HTR-8/SVneo (cell line): ENCODE measurements around the gene HMGN5.

Experiments used
- DNase-seq: peaks from one replicate; pipeline ENCODE4 v3.0.0; 2011; ENCODE audit warnings: low spot score, mixed read lengths; ENCODE audit not compliant: insufficient read length
- FAIRE-seq: peaks from 2 replicates; lab custom pipeline; 2011; peaks lifted over from hg19 to GRCh38; lab: Jason Lieb, UNC

HMGN5 gene, protein sequence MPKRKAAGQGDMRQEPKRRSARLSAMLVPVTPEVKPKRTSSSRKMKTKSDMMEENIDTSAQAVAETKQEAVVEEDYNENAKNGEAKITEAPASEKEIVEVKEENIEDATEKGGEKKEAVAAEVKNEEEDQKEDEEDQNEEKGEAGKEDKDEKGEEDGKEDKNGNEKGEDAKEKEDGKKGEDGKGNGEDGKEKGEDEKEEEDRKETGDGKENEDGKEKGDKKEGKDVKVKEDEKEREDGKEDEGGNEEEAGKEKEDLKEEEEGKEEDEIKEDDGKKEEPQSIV

DNA sequence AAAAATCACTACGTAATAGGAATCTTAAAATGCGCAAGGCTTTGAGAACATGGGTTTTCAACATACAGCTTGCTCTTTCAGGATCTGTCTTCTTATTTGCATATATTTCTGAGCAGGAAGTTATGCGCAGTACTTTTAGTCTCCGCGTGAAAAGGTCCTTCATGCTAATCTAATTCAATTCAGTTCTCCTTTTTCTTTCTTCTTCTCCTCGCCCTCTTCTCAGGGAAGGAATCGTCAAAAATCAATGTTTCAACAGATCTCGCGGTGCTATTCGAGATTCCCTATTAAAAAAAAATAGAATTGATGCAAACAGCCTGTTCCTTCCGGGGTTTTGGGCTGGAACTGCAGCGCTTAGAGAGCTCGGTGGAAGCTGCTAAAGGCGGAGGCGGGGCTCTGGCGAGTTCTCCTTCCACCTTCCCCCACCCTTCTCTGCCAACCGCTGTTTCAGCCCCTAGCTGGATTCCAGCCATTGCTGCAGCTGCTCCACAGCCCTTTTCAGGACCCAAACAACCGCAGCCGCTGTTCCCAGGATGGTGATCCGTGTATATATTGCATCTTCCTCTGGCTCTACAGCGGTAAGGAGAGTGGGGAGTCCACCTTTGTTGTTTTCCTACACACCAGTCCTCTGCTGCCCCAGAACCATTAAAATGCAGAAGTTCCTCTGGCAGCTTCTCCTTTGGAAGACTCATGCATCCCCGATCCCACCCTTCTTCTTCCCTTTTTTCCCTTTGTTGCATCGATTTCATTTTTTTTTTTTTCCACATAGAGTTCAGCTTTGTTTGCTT is at the start of gene HMGN5, which contains the start of gene SH3BGRL:
Gene HMGN5 (minus strand): TSS at position 243 of the 785 bp plus-strand sequence. CDS start 80,364 bp downstream, outside the sequence.
Gene SH3BGRL (plus strand): TSS at position 432 of the 785 bp plus-strand sequence. CDS start 99 bp downstream, at position 531.
- DNase-seq, result no peak
- FAIRE-seq, result no peak

GRCh38 chrX:81241753-81242152 is 40.0 kb upstream of the HMGN5 start:
- FAIRE-seq, result no peak
- no peak for DNase-seq

DNA sequence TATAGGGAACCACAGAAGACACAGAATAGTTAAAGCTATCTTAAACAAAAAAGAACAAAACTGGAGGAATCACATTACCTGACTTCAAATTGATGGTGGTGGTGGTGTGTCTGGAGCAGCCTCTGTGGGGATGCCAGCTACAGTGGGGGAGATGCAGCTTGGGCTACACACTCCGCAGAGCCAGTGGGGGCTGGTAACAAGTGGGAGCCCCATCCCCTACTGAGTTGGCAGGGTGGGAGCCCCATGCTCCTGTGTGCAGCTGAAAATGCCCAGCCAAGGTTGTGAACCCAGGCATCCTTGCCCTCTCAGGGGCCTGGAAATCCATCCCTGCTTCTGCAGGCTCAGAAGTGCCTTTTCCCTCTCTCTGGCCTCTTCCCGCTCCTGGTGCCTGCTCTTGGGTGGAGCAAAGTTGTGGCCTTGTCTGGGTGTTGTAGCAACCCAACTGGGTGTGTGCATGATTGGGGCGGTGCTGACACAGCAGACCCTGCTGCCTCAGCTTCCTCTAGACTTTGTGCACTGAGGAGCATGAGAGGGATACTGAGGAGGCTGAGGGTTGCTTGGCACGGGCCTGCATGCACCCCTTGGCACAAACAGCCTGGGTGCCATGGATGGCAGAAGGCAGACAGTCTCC is 39.1 kb upstream of the HMGN5 start:
- no peak for DNase-seq
- no peak for FAIRE-seq

GRCh38 chrX:81238166-81238565 is 36.5 kb upstream of the HMGN5 start:
- DNase-seq (no peak), FAIRE-seq (no peak)

DNA sequence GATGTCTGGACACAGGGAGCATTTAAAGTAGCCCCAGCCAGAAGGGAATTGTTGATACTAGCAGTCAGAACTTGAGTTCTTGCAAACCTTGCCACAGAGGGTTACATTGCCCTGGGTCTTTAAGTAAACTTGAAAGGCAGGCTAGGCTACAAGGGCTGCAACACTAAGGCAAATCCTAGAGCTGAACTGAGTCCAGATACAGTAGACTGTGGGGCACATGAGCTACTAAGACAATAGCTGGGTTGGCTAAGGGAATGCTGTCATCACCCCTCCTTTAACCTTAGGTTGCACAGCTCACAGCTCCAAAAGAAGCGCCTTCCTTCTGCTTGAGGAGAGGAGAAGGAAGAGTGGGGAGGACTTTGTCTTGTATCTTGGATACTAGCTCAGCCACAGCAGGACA is 35.8 kb upstream of the HMGN5 start:
- no peak for FAIRE-seq
- DNase-seq, result no peak

- DNase-seq (no peak), FAIRE-seq (no peak)
Observed at GRCh38 chrX:81232218-81232617, 30.5 kb upstream of the HMGN5 start.

DNA sequence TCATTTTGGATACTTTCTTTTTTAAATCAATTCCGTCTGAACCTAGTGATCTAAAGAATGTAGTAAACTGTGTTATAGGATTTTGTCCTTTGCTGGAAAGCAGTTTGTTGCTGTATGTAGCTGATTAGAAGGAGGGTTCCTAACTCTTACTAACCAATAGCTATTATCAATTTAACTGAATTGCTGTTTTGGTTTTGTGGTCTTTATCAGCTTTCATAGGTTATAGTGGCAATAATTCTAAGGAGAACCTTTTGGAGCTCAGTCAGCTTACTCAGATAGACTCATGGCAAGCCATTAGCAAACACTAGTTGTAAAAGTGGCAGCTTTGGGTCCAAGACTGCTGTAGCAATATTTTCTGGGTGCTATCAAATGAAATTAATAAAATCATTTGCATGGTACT is 29.8 kb upstream of the HMGN5 start:
- no peak for FAIRE-seq

GRCh38 chrX:81229901-81230300 is 28.2 kb upstream of the HMGN5 start:
- no peak for DNase-seq

More for the DNA sequence above, 29.8 kb upstream of the HMGN5 start:
- DNase-seq, result no peak

DNA sequence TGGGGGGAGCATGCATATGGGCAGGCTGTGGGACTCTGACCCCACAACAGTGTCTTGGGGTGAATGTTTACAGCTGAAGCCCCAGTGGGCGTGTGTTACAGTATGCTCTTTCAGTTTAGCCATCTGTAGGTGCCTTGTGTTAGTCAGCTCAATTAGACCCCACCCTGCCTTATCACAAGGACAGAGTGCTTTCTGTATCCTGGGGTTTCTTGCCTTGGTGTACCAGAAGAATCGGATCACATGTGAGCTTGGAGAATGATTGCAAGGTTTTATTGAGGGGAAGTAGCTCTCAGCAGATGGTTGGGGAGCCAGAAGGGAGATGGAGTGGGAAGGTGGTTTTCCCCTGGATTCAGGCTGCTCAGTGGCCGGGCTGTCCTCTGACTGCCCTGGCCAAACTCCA is 27.5 kb upstream of the HMGN5 start:
- no peak for FAIRE-seq
- DNase-seq, result no peak

More at GRCh38 chrX:81229901-81230300, 28.2 kb upstream of the HMGN5 start:
- no peak for FAIRE-seq

- no peak for DNase-seq
- no peak for FAIRE-seq
Observed at GRCh38 chrX:81215685-81216084, 14.0 kb upstream of the HMGN5 start.

DNA sequence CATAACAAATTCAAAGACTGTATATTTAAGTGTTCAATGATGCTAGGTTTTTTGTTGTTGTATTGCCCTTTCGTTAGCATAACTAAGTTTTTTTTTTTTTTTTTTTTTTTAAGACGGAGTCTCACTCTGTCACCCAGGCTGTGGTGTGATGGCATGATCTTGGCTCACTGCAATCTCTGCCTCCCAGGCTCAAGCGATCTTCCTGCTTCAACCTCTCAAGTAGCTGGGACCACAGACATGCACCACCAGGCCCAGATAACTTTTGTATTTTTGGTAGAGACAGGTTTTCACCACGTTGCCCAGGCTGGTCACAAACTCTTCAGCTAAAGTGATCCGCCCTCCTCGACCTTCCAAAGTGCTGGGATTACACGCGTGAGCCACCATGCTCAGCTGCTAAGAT is 7.2 kb upstream of the HMGN5 start:
- no peak for FAIRE-seq
- no peak for DNase-seq

DNA sequence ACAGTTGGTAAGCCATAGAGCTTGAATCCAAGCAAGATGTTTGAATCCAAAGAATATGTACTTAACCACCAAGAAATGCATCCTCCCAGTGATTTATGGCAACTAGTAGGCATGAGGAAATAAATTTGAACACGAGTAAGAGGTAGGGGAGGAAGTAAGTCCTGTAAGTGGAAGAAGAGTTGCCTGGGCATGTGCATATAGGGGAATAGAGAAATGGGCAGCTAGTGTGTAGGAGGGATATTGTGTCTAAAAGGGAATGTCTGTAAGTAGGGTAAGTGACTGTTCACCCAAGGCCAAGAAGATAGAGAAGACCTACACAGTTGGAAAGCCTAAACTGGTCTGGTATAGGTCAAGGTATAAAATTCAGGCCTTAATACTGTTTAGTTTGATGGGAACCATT is 4.8 kb upstream of the HMGN5 start:
- DNase-seq, result no peak
- no peak for FAIRE-seq

DNA sequence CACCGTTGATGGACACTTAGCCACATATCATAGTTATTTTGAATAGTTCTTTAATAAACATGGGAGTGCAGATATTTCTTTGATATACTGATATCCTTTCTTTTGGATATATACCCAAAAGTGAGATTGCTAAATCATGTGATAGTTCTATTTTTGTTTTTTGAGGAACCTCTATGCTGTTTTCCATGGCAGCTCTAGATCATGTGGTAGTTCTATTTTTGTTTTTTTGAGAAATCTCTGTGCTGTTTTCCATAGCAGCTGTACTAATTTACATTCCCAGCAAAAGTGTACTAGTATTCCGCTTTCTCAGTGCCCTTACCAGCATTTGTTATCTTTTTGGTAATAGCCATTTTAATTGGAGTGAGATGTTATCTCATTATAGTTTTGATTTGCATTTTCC is 3.8 kb upstream of the HMGN5 start:
- DNase-seq (no peak), FAIRE-seq (no peak)

DNA sequence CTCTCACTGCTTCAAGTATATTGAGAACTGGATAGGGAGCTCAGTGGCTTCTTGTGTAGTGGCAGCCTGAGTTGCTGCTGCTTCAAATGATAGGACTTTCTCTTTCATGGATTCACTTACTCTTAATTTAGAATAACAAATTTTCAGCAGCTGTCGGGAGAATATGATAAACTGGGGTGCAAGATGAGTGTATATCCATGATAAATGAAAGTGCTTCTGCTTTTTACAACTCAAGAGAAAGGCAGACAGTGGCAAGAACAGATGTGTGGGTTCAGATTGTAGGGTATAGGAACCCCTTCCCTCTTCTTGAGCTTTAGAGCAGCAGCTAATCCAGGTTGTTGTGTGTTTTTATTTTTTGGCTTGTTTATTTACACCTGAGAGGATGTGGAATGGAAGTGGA is 1.2 kb upstream of the HMGN5 start:
- no peak for FAIRE-seq
- no peak for DNase-seq

- FAIRE-seq, result no peak
Observed at GRCh38 chrX:81202456-81202819, 725 bp upstream of the HMGN5 start.

GRCh38 chrX:81201071-81201470 is 642 bp downstream of the HMGN5 start:
- FAIRE-seq, result no peak
- DNase-seq, result no peak

More at GRCh38 chrX:81202456-81202819, 725 bp upstream of the HMGN5 start:
- no peak for DNase-seq

- FAIRE-seq, result no peak
Observed at GRCh38 chrX:81195712-81196111, 6.0 kb downstream of the HMGN5 start.

GRCh38 chrX:81195259-81195658 is 6.5 kb downstream of the HMGN5 start:
- no peak for DNase-seq
- FAIRE-seq, result no peak

More at GRCh38 chrX:81195712-81196111, 6.0 kb downstream of the HMGN5 start:
- no peak for DNase-seq

GRCh38 chrX:81174286-81174685 is 27.4 kb downstream of the HMGN5 start:
- FAIRE-seq (no peak), DNase-seq (no peak)

- FAIRE-seq (no peak), DNase-seq (no peak)
Observed at GRCh38 chrX:81168391-81168790, 33.3 kb downstream of the HMGN5 start.
